Uterus (tissue), 2 donors: ENCODE results near the gene RALGAPB.

ENCODE experiments used
- CTCF ChIP-seq, 4 experiments: fragments of 200-600 bp in 2 of 4; fragments of 450-650 bp in 2 of 4; sonication (generic) in 2 of 4; IDR thresholded peaks; one replicate each; pipeline ENCODE4 v1.5.1; 2016 to 2019; ENCODE audit warnings: antibody characterized with exemption in 4 of 4, mild to moderate bottlenecking in 2 of 4, moderate library complexity in 1 of 4
- POLR2A ChIP-seq, 2 donors: fragments of 450-650 bp; IDR thresholded peaks; one replicate each; pipeline ENCODE4 v1.6.1; 2016; ENCODE audit warnings: antibody characterized with exemption in 2 of 2, mild to moderate bottlenecking in 1 of 2, moderate library complexity in 1 of 2

DNA sequence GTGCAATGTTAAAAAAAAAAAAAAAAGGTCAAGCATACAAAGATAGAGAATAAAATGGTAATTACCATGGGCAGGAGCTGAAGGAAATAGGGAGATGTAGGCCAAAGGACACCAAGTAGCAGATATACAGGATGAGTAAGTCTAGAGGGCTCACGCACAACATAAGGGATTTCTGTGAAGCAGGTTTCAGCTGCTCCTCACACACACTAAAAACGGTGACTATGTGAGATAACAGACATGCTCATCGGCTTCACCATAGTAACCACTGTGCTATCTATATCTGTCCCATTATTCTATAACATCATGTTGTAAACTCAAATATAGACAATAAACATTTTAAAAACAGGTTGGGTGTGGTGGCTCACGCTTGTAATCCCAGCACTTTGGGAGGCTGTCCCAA lies 49.1 kb upstream of the RALGAPB start:
- TF ChIP-seq CTCF (IDR thresholded peaks at IDR 0.05) (no peak), POLR2A (IDR thresholded peaks at IDR 0.05) (no peak)
